A549 (cell line): ENCODE data around the gene TM4SF1. TPM values are rescaled to one million over a fixed set of nuclear protein-coding genes. Genes with fewer than 3 reads are reported as not detected.

Experiments
- ATAC-seq, 2 experiments: fragments of 200-7000 bp in 1 of 2; fragments of >200 bp in 1 of 2; cut with Nextera tagmentation in 1 of 2; cut with Tn5 transposase in 1 of 2; 3 replicates each; pipeline versions ENCODE4 v1.8.0 to v1.9.1; 2018 to 2020; ENCODE audit warnings: mild to moderate bottlenecking in 1 of 2, moderate library complexity in 1 of 2
- CTCF ChIA-PET: fragments of 300-600 bp; sonication (Branson Sonifier 250); formaldehyde crosslinking; extraction: SDS; loops from one replicate; lab custom pipeline; 2021; ENCODE audit warnings: antibody characterized with exemption, inconsistent platforms; lab: Yijun Ruan, JAX
- POLR2A ChIA-PET: fragments of 350-600 bp; formaldehyde crosslinking; extraction: SDS; loops from one replicate; lab custom pipeline; 2021; ENCODE audit warnings: antibody characterized with exemption, inconsistent platforms; lab: Yijun Ruan, JAX
- DNase-seq, 2 experiments: peaks; one replicate each; pipeline versions ENCODE4 v3.0.0 to v3.0.0-alpha.2; 2011 to 2016; ENCODE audit warnings: low read depth in 1 of 2, low spot score in 1 of 2
- FAIRE-seq: peaks from 2 replicates; lab custom pipeline; 2011; peaks lifted over from hg19 to GRCh38; lab: Jason Lieb, UNC
- H3K27ac ChIP-seq, 2 experiments: fragments of >200 bp; sonication (Bioruptor Twin); formaldehyde crosslinking; 3 replicates each; pipeline ENCODE4 v1.5.1; 2016 to 2017
- H3K4me1 ChIP-seq: fragments of >200 bp; sonication (Bioruptor Twin); formaldehyde crosslinking; 3 replicates; pipeline ENCODE4 v1.6.1; 2016
- H3K4me2 ChIP-seq: fragments of >200 bp; sonication (Bioruptor Twin); formaldehyde crosslinking; 3 replicates; pipeline ENCODE4 v1.6.1; 2016
- H3K4me3 ChIP-seq: fragments of >200 bp; sonication (Bioruptor Twin); formaldehyde crosslinking; 3 replicates; pipeline ENCODE4 v1.5.1; 2016
- H3K9me3 ChIP-seq: fragments of >200 bp; sonication (Bioruptor Twin); formaldehyde crosslinking; 3 replicates; pipeline ENCODE4 v1.6.1; 2016
- ATOH8 ChIP-seq: fragments of 250-450 bp; sonication (Bioruptor Pico); IDR thresholded peaks from 2 replicates; pipeline ENCODE4 v1.5.0; 2020; ENCODE audit warnings: low read depth, mild to moderate bottlenecking, moderate library complexity
- CBX2 ChIP-seq: fragments of 200-600 bp; sonication (generic); IDR thresholded peaks from 2 replicates; pipeline ENCODE4 v1.6.1; 2016; ENCODE audit warnings: low read depth, mild to moderate bottlenecking, borderline replicate concordance
- CEBPB ChIP-seq, 2 experiments: fragments of >200 bp in 1 of 2; sonication (Bioruptor Twin) in 1 of 2; formaldehyde crosslinking in 1 of 2; IDR thresholded peaks; 2 replicates each; pipeline ENCODE4 v1.6.1; 2012 to 2016
- CHD4 ChIP-seq: fragments of 200-600 bp; sonication (generic); IDR thresholded peaks from 2 replicates; pipeline ENCODE4 v1.6.1; 2016; ENCODE audit warnings: antibody characterized with exemption, mild to moderate bottlenecking, borderline replicate concordance
- E2F6 ChIP-seq: IDR thresholded peaks from 2 replicates; pipeline ENCODE4 v1.6.1; 2012; ENCODE audit warnings: low read depth, borderline replicate concordance
- EHF ChIP-seq: fragments of 250-450 bp; sonication (Bioruptor Pico); IDR thresholded peaks from 2 replicates; pipeline ENCODE4 v1.5.0; 2020; ENCODE audit warnings: mild to moderate bottlenecking
- ELK1 ChIP-seq: fragments of 150-350 bp; IDR thresholded peaks from 2 replicates; pipeline ENCODE4 v1.6.1; 2014; ENCODE audit warnings: low read depth, mild to moderate bottlenecking, low read length
- ESRRA ChIP-seq: fragments of 150-350 bp; IDR thresholded peaks from 2 replicates; pipeline ENCODE4 v1.6.1; 2014; ENCODE audit warnings: mild to moderate bottlenecking, low read length, borderline replicate concordance
- FOSB ChIP-seq: fragments of 250-450 bp; sonication (Bioruptor Pico); IDR thresholded peaks from 2 replicates; pipeline ENCODE4 v1.5.0; 2020; ENCODE audit warnings: mild to moderate bottlenecking, moderate library complexity
- FOXS1 ChIP-seq: fragments of 250-450 bp; sonication (Bioruptor Pico); IDR thresholded peaks from 2 replicates; pipeline ENCODE4 v1.5.0; 2020; ENCODE audit warnings: mild to moderate bottlenecking, moderate library complexity
- GATA3 ChIP-seq: IDR thresholded peaks from 2 replicates; pipeline ENCODE4 v1.6.1; 2012; ENCODE audit warnings: borderline replicate concordance
- HEYL ChIP-seq: fragments of 250-450 bp; sonication (Bioruptor Pico); IDR thresholded peaks from 2 replicates; pipeline ENCODE4 v1.8.0; 2021; ENCODE audit warnings: mild to moderate bottlenecking, moderate library complexity
- HMGXB4 ChIP-seq: fragments of 250-450 bp; sonication (Bioruptor Pico); IDR thresholded peaks from 2 replicates; pipeline ENCODE4 v1.5.0; 2021; ENCODE audit warnings: mild to moderate bottlenecking, moderate library complexity, borderline replicate concordance
- HOXA7 ChIP-seq: fragments of 250-450 bp; sonication (Bioruptor Pico); IDR thresholded peaks from 2 replicates; pipeline ENCODE4 v1.5.0; 2020; ENCODE audit warnings: mild to moderate bottlenecking, moderate library complexity
- HOXB13 ChIP-seq: fragments of 250-450 bp; sonication (Bioruptor Pico); IDR thresholded peaks from 2 replicates; pipeline ENCODE4 v1.5.0; 2020; ENCODE audit warnings: low read depth, mild to moderate bottlenecking, moderate library complexity
- HOXB5 ChIP-seq: fragments of 250-450 bp; sonication (Bioruptor Pico); IDR thresholded peaks from 2 replicates; pipeline ENCODE4 v1.5.0; 2020; ENCODE audit warnings: mild to moderate bottlenecking, moderate library complexity
- JUN ChIP-seq, 2 experiments: fragments of >200 bp; sonication (Bioruptor Twin); formaldehyde crosslinking; IDR thresholded peaks; 2 replicates in 1 of 2; 3 replicates in 1 of 2; pipeline ENCODE4 v1.6.1; 2016 to 2017
- MAFK ChIP-seq: fragments of 450-650 bp; IDR thresholded peaks from 2 replicates; pipeline ENCODE4 v1.6.1; 2014; ENCODE audit not compliant: partially characterized antibody
- POLR2A ChIP-seq: IDR thresholded peaks from 2 replicates; pipeline ENCODE4 v1.6.1; 2012; ENCODE audit warnings: mild to moderate bottlenecking, low read length
- RARB ChIP-seq: fragments of 250-450 bp; sonication (Bioruptor Pico); IDR thresholded peaks from 2 replicates; pipeline ENCODE4 v1.8.0; 2021; ENCODE audit warnings: mild to moderate bottlenecking, moderate library complexity
- REST ChIP-seq: fragments of 200-600 bp; sonication (generic); IDR thresholded peaks from 2 replicates; pipeline ENCODE4 v1.6.1; 2016; ENCODE audit warnings: antibody characterized with exemption, mild to moderate bottlenecking, moderate library complexity
- RFX5 ChIP-seq: fragments of 450-650 bp; IDR thresholded peaks from 2 replicates; pipeline ENCODE4 v1.7.1; 2014; ENCODE audit warnings: antibody characterized with exemption, mild to moderate bottlenecking, moderate library complexity
- TP53 ChIP-seq: fragments of 250-450 bp; sonication (Bioruptor Pico); IDR thresholded peaks from 2 replicates; pipeline ENCODE4 v1.5.0; 2021; ENCODE audit warnings: mild to moderate bottlenecking, moderate library complexity
- USF2 ChIP-seq: fragments of 450-650 bp; IDR thresholded peaks from 2 replicates; pipeline ENCODE4 v1.6.1; 2014; ENCODE audit warnings: antibody characterized with exemption
- WGBS: methylation state at CpG from one replicate; pipeline ENCODE4 v1.1.6; 2017; ENCODE audit errors: missing lambda C conversion rate; 5-methylcytosine and 5-hydroxymethylcytosine counted together
- polyA plus RNA-seq, 4 experiments: library from polyadenylated mRNA; depleted of rRNA in 3 of 4; stranded (reverse); fragments of >200 nt; fragmentation: RNase III in 1 of 4; extraction: RNeasy Plus Mini Kit Qiagen cat#74134 plus additional on column Dnase treatment in 1 of 4; gene quantifications; 2 replicates in 3 of 4; 3 replicates in 1 of 4; pipeline ENCODE4 v1.2.3, GENCODE V29; 2011 to 2017

The TM4SF1 gene
- polyA plus RNA-seq, 2 of the 4 experiments (the other 2 are of a cell fraction), result 828 to 1,208 TPM

GRCh38 chr3:149390294-149390693, 12.8 kb upstream of the TM4SF1 start:
- no peak for TF ChIP-seq MAFK
- no peak for TF ChIP-seq RFX5
- TF ChIP-seq CEBPB (IDR thresholded peaks at IDR 0.05), result 0 out of 4 replicates have a peak, but pooled peaks of 1 of the 2 experiments have one; percentile 3
- TF ChIP-seq HOXB13, result no peak
- no peak for ATAC-seq
- Histone ChIP-seq H3K4me3 (no peak overlapping the region), H3K4me2 (no peak overlapping the region), H3K4me1 (peaks cover 69% of the 10 kb centered on the region), H3K27ac (peak overlapping the region; percentile 55 to 75; a peak in 5 of 6 replicates), H3K9me3 (peaks cover 19% of the 10 kb centered on the region; the same call in 2 of the 3 replicates)
- 94% methylated on average over 2 of the region's 2 CpGs for WGBS
- no peak for FAIRE-seq
- ChIA-PET POLR2A (no interaction called here), CTCF (interaction anchor here (0.7 to 2.0 kb wide), 7 partner anchors 17 to 271 kb away, joined by 3 to 10 read pairs (median 5); no protein-coding TSS in a partner anchor)
- no peak for DNase-seq

- peaks cover 19% of the 10 kb centered on the region; the same call in 2 of the 3 replicates for H3K9me3 ChIP-seq
- peak overlapping the region; percentile 74 for H3K4me2 ChIP-seq
- 92% methylated on average over 3 of the region's 3 CpGs for WGBS
- CTCF ChIA-PET, result interaction anchor here (1.5 to 4.9 kb wide), 4 partner anchors 10 to 101 kb away, joined by 4 to 23 read pairs (median 10); partner anchors contain the start of gene TM4SF1
- peak overlapping the region; percentile 93 to 94 for H3K27ac ChIP-seq
- no peak overlapping the region for H3K4me3 ChIP-seq
- peaks cover 69% of the 10 kb centered on the region for H3K4me1 ChIP-seq
- TF ChIP-seq ESRRA, result no peak
- peak; percentile 87; the same call in 1 of the 2 replicates for TF ChIP-seq TP53
- TF ChIP-seq EHF, result peak; percentile 70
- no peak for TF ChIP-seq CHD4
- TF ChIP-seq HOXB5 (CRISPR knock-in tag), result peak; percentile 44
- TF ChIP-seq POLR2A, result no peak
- TF ChIP-seq HEYL (CRISPR knock-in tag), result 0 out of 2 replicates have a peak, but pooled peaks have one; percentile 54
- no peak for TF ChIP-seq E2F6
- peak; percentile 95; the same call in 1 of the 2 replicates for TF ChIP-seq HOXA7 (CRISPR knock-in tag)
- TF ChIP-seq REST, result 0 out of 2 replicates have a peak, but pooled peaks have one; percentile 25
- TF ChIP-seq USF2, result no peak
- TF ChIP-seq FOSB (CRISPR knock-in tag), result peak; percentile 96
- peak; percentile 54; the same call in 1 of the 2 replicates for TF ChIP-seq GATA3
- no peak for TF ChIP-seq CBX2
- no peak for TF ChIP-seq JUN (IDR thresholded peaks at IDR 0.05)
- TF ChIP-seq FOXS1 (CRISPR knock-in tag), result peak; percentile 65
- 0 out of 2 replicates have a peak, but pooled peaks have one; percentile 70 for TF ChIP-seq RARB (CRISPR knock-in tag)
- TF ChIP-seq HOXB13, result no peak; the same call in 1 of the 2 replicates
- peak; percentile 58 for TF ChIP-seq ATOH8
- TF ChIP-seq ELK1, result no peak
- 0 out of 2 replicates have a peak, but pooled peaks have one; percentile 32 for TF ChIP-seq HMGXB4 (CRISPR knock-in tag)
- ATAC-seq (peak in 1 of 2 experiments; percentile 2; a peak in 2 of 6 replicates), FAIRE-seq (no peak), DNase-seq (peak in 1 of 2 experiments; percentile 60)
- POLR2A ChIA-PET, result interaction anchor here (2.8 kb wide), 1 partner anchor 11 kb away, joined by 23 read pairs; the partner anchor contains the start of gene TM4SF1
Observed at GRCh38 chr3:149388531-149389417, 11.3 kb upstream of the TM4SF1 start.
